ENCODE results near the gene PCDHGA11.
"Not testable (repeated sequence)": the region's sequence is repeated elsewhere in the genome, so short reads cannot be mapped to it uniquely, and the experiment has no call there.

The PCDHGA11 gene

DNA sequence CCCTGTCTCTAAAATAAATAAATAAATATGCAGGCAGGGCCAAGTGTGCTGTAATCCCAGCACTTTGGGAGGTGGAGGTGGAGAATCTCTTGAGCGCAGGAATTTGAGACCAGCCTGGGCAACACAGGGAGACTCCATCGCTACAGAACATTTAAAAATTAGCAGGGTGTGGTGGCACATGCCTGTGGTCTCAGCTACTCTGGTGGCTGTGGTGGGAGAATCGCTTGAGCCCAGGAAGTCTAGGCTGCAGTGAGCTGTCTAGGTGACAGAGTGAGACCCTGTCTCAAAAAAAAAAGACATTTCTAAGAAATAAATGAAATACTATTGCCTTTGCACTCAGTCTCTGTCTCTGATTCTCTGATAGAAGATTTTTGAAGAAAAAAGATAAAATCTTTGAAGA is 9.3 kb upstream of the PCDHGA11 start:
- POLR2A ChIA-PET: no interaction called here
- Histone ChIP-seq H3K27ac (ENCODE audit: extremely low read depth, low read depth, low read length) (no peak overlapping the region), H3K9me3 (ENCODE audit: control insufficient read depth, insufficient read depth, low read depth, low read length) (no peaks in the 10 kb centered on the region), H3K4me3 (ENCODE audit: low read depth, low read length) (no peak overlapping the region), H3K4me1 (ENCODE audit: control insufficient read depth, insufficient read depth, low read length) (no peaks in the 10 kb centered on the region), H3K36me3 (ENCODE audit: control insufficient read depth in 2 of 2, insufficient read depth in 1 of 2, low read length in 2 of 2) (no peaks in the 10 kb centered on the region)
- TF ChIP-seq ZNF560 (tag by site-specific recombination; IDR thresholded peaks at IDR 0.05; ENCODE audit: borderline replicate concordance): no peak
- no peak for TF ChIP-seq ZNF501 (tag by site-specific recombination; IDR thresholded peaks at IDR 0.05)
- TF ChIP-seq ZNF112 (tag by site-specific recombination; IDR thresholded peaks at IDR 0.05): no peak
- no peak for TF ChIP-seq WT1 (tag by site-specific recombination; IDR thresholded peaks at IDR 0.05)
- TF ChIP-seq, protein P1, sequence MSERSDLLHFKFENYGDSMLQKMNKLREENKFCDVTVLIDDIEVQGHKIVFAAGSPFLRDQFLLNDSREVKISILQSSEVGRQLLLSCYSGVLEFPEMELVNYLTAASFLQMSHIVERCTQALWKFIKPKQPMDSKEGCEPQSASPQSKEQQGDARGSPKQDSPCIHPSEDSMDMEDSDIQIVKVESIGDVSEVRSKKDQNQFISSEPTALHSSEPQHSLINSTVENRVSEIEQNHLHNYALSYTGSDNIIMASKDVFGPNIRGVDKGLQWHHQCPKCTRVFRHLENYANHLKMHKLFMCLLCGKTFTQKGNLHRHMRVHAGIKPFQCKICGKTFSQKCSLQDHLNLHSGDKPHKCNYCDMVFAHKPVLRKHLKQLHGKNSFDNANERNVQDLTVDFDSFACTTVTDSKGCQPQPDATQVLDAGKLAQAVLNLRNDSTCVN (tag by site-specific recombination; optimal IDR thresholded peaks at IDR 0.05): no peak
- no peak for TF ChIP-seq ZNF324 (tag by site-specific recombination; IDR thresholded peaks at IDR 0.05)
- TF ChIP-seq, protein P2, sequence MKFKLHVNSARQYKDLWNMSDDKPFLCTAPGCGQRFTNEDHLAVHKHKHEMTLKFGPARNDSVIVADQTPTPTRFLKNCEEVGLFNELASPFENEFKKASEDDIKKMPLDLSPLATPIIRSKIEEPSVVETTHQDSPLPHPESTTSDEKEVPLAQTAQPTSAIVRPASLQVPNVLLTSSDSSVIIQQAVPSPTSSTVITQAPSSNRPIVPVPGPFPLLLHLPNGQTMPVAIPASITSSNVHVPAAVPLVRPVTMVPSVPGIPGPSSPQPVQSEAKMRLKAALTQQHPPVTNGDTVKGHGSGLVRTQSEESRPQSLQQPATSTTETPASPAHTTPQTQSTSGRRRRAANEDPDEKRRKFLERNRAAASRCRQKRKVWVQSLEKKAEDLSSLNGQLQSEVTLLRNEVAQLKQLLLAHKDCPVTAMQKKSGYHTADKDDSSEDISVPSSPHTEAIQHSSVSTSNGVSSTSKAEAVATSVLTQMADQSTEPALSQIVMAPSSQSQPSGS (tag by site-specific recombination; IDR thresholded peaks at IDR 0.05; ENCODE audit: low read depth): no peak
- CTCF ChIA-PET: interaction anchor here (0.6 to 1.5 kb wide), 2 partner anchors 10 to 726 kb away, joined by 4 to 6 read pairs; partner anchors contain the start of gene PCDHGA11

DNA sequence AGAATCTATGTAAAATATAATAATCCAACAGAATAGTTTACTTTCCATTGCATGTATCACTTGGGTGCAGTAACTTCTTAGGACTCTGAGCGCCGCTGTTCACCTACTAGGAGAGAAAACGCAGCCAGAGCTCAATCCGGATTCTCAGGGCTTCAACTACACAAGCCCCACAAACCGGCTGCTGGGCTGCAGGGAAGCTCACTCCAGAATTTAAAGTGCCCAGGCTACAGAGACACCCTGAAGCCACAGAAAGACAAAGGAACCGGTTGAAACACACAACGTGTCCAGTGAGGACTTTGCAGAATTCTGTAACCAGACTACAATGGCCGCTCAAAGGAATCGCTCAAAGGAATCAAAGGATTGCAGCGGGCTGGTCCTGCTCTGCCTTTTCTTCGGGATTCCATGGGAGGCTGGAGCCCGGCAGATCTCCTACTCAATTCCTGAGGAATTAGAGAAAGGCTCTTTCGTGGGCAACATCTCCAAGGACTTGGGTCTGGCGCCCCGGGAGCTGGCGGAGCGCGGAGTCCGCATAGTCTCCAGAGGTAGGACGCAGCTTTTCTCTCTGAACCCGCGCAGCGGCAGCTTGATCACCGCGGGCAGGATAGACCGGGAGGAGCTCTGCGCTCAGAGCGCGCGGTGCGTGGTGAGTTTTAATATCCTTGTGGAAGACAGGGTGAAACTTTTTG is 7.9 kb upstream of the PCDHGA11 start, which contains the start of gene PCDHGA10:
PCDHGA10 (plus strand) TSS at position 134 of the 686 bp plus-strand sequence; CDS start at position 323, 189 bp downstream.
- Histone ChIP-seq H3K36me3 (ENCODE audit: control insufficient read depth in 2 of 2, insufficient read depth in 1 of 2, low read length in 2 of 2) (no peaks in the 10 kb centered on the region), H3K4me1 (ENCODE audit: control insufficient read depth, insufficient read depth, low read length) (no peaks in the 10 kb centered on the region), H3K9me3 (ENCODE audit: control insufficient read depth, insufficient read depth, low read depth, low read length) (no peaks in the 10 kb centered on the region), H3K27ac (ENCODE audit: extremely low read depth, low read depth, low read length) (no peak within 1 kb of the TSS), H3K4me3 (ENCODE audit: low read depth, low read length) (no peak within 1 kb of the TSS)
- POLR2A ChIA-PET: no interaction called here
- TF ChIP-seq, protein P3, sequence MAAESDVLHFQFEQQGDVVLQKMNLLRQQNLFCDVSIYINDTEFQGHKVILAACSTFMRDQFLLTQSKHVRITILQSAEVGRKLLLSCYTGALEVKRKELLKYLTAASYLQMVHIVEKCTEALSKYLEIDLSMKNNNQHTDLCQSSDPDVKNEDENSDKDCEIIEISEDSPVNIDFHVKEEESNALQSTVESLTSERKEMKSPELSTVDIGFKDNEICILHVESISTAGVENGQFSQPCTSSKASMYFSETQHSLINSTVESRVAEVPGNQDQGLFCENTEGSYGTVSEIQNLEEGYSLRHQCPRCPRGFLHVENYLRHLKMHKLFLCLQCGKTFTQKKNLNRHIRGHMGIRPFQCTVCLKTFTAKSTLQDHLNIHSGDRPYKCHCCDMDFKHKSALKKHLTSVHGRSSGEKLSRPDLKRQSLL (tag by site-specific recombination; IDR thresholded peaks at IDR 0.05): no peak
- TF ChIP-seq ZNF24 (tag by site-specific recombination; IDR thresholded peaks at IDR 0.05) (no peak), RBAK (tag by site-specific recombination; IDR thresholded peaks at IDR 0.05) (no peak), ZBTB1 (tag by site-specific recombination; IDR thresholded peaks at IDR 0.05) (no peak), ZNF239 (tag by site-specific recombination; IDR thresholded peaks at IDR 0.05) (no peak), ZNF202 (tag by site-specific recombination; IDR thresholded peaks at IDR 0.05; ENCODE audit: borderline replicate concordance) (no peak)
- TF ChIP-seq, protein P4, sequence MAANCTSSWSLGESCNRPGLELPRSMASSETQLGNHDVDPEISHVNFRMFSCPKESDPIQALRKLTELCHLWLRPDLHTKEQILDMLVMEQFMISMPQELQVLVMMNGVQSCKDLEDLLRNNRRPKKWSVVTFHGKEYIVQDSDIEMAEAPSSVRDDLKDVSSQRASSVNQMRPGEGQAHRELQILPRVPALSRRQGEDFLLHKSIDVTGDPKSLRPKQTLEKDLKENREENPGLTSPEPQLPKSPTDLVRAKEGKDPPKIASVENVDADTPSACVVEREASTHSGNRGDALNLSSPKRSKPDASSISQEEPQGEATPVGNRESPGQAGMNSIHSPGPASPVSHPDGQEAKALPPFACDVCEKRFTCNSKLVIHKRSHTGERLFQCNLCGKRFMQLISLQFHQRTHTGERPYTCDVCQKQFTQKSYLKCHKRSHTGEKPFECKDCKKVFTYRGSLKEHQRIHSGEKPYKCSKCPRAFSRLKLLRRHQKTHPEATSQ (tag by site-specific recombination; IDR thresholded peaks at IDR 0.05): no peak
- CTCF ChIA-PET: interaction anchor here (0.6 to 3.2 kb wide), 15 partner anchors 15 to 364 kb away, joined by 3 to 14 read pairs (median 3); partner anchors contain the start of genes PCDHGA12 and PCDHGB5

DNA sequence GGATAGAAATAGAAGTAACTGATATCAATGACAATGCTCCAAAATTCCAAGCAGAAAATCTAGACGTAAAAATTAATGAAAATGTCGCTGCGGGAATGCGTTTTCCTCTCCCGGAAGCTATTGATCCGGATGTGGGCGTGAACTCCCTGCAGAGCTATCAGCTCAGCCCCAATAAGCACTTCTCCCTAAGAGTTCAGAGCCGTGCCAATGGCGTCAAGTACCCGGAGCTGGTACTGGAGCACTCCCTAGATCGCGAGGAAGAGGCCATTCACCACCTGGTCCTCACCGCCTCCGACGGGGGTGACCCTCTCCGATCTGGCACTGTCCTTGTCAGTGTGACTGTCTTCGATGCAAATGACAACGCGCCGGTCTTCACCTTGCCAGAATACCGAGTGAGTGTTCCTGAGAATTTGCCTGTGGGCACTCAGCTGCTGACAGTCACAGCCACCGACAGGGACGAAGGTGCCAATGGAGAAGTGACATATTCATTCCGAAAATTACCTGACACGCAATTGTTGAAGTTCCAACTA is 7.2 kb upstream of the PCDHGA11 start:
- Histone ChIP-seq H3K4me3 (ENCODE audit: low read depth, low read length) (no peak overlapping the region), H3K27ac (ENCODE audit: extremely low read depth, low read depth, low read length) (no peak overlapping the region), H3K36me3 (ENCODE audit: control insufficient read depth in 2 of 2, insufficient read depth in 1 of 2, low read length in 2 of 2) (no peaks in the 10 kb centered on the region), H3K9me3 (ENCODE audit: control insufficient read depth, insufficient read depth, low read depth, low read length) (no peaks in the 10 kb centered on the region), H3K4me1 (ENCODE audit: control insufficient read depth, insufficient read depth, low read length) (no peaks in the 10 kb centered on the region)
- ChIA-PET CTCF (interaction anchor here (0.6 to 3.2 kb wide), 13 partner anchors 16 to 364 kb away, joined by 3 to 14 read pairs (median 5); partner anchors contain the start of genes PCDHGA12 and PCDHGB5), POLR2A (no interaction called here)
- TF ChIP-seq, protein P5, sequence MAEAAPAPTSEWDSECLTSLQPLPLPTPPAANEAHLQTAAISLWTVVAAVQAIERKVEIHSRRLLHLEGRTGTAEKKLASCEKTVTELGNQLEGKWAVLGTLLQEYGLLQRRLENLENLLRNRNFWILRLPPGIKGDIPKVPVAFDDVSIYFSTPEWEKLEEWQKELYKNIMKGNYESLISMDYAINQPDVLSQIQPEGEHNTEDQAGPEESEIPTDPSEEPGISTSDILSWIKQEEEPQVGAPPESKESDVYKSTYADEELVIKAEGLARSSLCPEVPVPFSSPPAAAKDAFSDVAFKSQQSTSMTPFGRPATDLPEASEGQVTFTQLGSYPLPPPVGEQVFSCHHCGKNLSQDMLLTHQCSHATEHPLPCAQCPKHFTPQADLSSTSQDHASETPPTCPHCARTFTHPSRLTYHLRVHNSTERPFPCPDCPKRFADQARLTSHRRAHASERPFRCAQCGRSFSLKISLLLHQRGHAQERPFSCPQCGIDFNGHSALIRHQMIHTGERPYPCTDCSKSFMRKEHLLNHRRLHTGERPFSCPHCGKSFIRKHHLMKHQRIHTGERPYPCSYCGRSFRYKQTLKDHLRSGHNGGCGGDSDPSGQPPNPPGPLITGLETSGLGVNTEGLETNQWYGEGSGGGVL (tag by site-specific recombination; IDR thresholded peaks at IDR 0.05): no peak

DNA sequence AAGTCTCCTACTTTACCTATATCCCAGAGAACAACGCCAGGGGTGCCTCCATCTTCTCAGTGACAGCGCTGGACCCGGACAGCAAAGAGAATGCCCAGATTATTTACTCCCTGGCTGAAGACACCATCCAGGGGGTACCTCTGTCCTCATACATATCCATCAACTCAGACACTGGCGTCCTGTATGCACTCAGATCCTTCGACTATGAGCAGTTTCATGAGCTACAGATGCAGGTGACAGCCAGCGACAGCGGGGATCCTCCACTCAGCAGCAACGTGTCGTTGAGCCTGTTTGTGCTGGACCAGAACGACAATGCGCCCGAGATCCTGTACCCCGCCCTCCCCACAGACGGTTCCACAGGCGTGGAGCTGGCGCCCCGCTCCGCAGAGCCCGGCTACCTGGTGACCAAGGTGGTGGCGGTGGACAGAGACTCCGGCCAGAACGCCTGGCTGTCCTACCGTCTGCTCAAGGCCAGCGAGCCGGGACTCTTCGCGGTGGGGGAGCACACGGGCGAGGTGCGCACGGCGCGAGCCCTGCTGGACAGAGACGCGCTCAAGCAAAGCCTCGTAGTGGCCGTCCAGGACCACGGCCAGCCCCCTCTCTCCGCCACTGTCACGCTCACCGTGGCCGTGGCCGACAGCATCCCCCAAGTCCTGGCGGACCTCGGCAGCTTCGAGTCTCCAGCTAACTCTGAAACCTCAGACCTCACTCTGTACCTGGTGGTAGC is 6.1 kb upstream of the PCDHGA11 start:
- H3K4me1 ChIP-seq (ENCODE audit: control insufficient read depth, insufficient read depth, low read length); POLR2A ChIA-PET: not testable (repeated sequence)
- CTCF ChIA-PET: interaction anchor here (1.0 to 3.2 kb wide), 4 partner anchors 17 to 143 kb away, joined by 4 to 14 read pairs (median 8); no protein-coding TSS in a partner anchor

DNA sequence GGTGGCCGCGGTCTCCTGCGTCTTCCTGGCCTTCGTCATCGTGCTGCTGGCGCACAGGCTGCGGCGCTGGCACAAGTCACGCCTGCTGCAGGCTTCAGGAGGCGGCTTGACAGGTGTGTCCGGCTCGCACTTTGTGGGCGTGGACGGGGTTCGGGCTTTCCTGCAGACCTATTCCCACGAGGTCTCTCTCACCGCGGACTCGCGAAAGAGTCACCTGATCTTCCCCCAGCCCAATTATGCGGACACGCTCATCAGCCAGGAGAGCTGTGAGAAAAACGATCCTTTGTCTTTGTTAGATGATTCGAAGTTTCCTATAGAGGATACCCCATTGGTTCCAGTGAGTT is 5.6 kb upstream of the PCDHGA11 start:
- H3K36me3 ChIP-seq (ENCODE audit: control insufficient read depth in 2 of 2, insufficient read depth in 1 of 2, low read length in 2 of 2); H3K27ac ChIP-seq (ENCODE audit: extremely low read depth, low read depth, low read length); POLR2A ChIA-PET; H3K4me3 ChIP-seq (ENCODE audit: low read depth, low read length); CTCF ChIA-PET; H3K9me3 ChIP-seq (ENCODE audit: control insufficient read depth, insufficient read depth, low read depth, low read length); H3K4me1 ChIP-seq (ENCODE audit: control insufficient read depth, insufficient read depth, low read length): not testable (repeated sequence)

More for the DNA sequence above, 6.1 kb upstream of the PCDHGA11 start:
- H3K9me3 ChIP-seq (ENCODE audit: control insufficient read depth, insufficient read depth, low read depth, low read length); H3K36me3 ChIP-seq (ENCODE audit: control insufficient read depth in 2 of 2, insufficient read depth in 1 of 2, low read length in 2 of 2); H3K27ac ChIP-seq (ENCODE audit: extremely low read depth, low read depth, low read length); H3K4me3 ChIP-seq (ENCODE audit: low read depth, low read length): not testable (repeated sequence)
